Measurements from ENCODE around the gene MEIOB. TPM values are rescaled to one million over a fixed set of nuclear protein-coding genes. Genes with fewer than 3 reads are reported as not detected.

MEIOB gene
- total RNA-seq, 6 experiments from 2014 or later: 0.39 to 0.40 TPM; not detected in 4

DNA sequence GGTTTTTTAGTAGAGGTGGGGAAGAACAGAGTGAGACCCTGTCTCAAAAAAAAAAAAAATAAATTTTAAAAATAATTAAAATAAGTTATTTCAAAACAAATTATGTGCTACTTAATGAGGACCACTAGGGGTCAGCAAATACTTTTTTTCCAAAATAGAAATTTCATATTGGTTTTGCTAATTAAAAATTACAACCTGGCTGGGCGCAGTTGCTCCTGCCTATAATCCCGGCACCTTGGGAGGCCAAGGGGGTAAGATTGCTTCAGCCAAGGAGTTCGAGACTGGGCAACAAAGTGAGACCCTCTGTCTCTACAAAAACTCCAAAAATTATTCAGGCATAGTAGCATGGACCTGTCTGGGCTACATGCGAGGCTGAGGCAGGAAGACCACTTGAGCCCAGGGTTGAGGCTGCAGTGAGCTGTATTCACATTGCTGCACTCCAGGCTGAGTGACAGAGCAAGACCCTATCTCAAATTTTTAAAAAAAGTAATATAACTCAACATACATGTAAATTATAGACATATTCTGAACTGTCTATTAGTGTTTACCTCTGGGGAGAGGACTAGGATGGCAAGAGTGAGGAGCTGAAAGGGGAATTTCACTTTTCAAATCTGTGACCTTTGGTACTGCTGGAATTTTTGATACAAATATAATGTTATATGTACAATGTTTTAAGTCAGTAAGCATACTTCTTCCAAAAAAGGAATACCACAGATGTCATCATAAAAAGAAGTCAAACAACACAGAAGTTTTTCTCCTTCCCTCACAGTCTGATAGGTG, 8.1 kb downstream of the MEIOB start:
- no peak for DNase-seq
- H3K4me1 ChIP-seq: no peaks in the 10 kb centered on the region
- intact Hi-C loops (cut with DNase I): loop anchor here in 1 of 2 donors (5.0 kb wide), 1 partner anchor 68 kb away; no protein-coding TSS in a partner anchor

GRCh38 chr16:1862394-1862793, 9.6 kb downstream of the MEIOB start:
- H3K4me1 ChIP-seq: no peaks in the 10 kb centered on the region
- H3K36me3 ChIP-seq: no peaks in the 10 kb centered on the region
- no peak for TF ChIP-seq CTCF (IDR thresholded peaks at IDR 0.05)
- TF ChIP-seq POLR2A (IDR thresholded peaks at IDR 0.05): no peak
- H3K27ac ChIP-seq: no peak overlapping the region
- no peak for ATAC-seq
- DNase-seq: no peak
- H3K27me3 ChIP-seq: no peaks in the 10 kb centered on the region
- intact Hi-C loops (cut with DNase I): loop anchor here in 1 of 2 donors (5.0 kb wide), 1 partner anchor 70 kb away; no protein-coding TSS in a partner anchor
- WGBS (ENCODE audit: insufficient coverage, low coverage, low lambda C conversion rate, missing lambda C conversion rate): 74% methylated on average over 5 of the region's 9 CpGs
- no peaks in the 10 kb centered on the region for H3K9me3 ChIP-seq
- H3K4me3 ChIP-seq: no peak overlapping the region

More for the DNA sequence above, 8.1 kb downstream of the MEIOB start:
- no peaks in the 10 kb centered on the region for H3K36me3 ChIP-seq
- TF ChIP-seq CTCF (IDR thresholded peaks at IDR 0.05): peak; percentile 50 to 73 (median 66)
- no peak for TF ChIP-seq POLR2A (IDR thresholded peaks at IDR 0.05)
- peak; percentile 31 to 62 (median 58) for ATAC-seq
- H3K27me3 ChIP-seq: no peaks in the 10 kb centered on the region
- 7% methylated on average over 4 of the region's 4 CpGs for WGBS (ENCODE audit: insufficient coverage, low coverage, low lambda C conversion rate, missing lambda C conversion rate)
- H3K27ac ChIP-seq: no peak overlapping the region
- no peak overlapping the region for H3K4me3 ChIP-seq
- no peaks in the 10 kb centered on the region for H3K9me3 ChIP-seq

DNA sequence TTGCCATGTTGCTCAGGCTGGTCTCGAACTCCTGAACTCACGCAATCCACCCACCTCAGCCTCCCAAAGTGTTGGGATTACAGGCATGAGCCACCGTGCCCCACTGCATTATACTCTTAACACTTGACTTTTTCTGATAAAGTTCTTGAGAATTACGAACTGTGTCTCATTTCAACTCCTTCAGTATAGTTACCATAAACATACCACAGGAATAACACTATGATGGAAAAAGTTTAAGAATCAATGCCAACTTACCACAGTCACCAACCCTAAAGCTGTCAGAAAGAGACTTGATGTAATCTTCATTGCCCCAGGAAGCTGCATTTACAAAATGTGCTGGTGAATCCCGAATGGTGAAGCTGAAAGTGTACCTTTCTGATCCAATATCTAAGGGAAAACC, 10.2 kb downstream of the MEIOB start:
- no peak for ATAC-seq
- Histone ChIP-seq H3K36me3 (no peaks in the 10 kb centered on the region), H3K4me3 (no peak overlapping the region), H3K27ac (no peak overlapping the region), H3K9me3 (no peaks in the 10 kb centered on the region), H3K27me3 (no peaks in the 10 kb centered on the region), H3K4me1 (no peaks in the 10 kb centered on the region)
- WGBS (ENCODE audit: insufficient coverage, low coverage, low lambda C conversion rate, missing lambda C conversion rate): 76% methylated on average over 4 of the region's 5 CpGs
- TF ChIP-seq CTCF (IDR thresholded peaks at IDR 0.05) (no peak), POLR2A (IDR thresholded peaks at IDR 0.05) (no peak)
- DNase-seq: no peak
- intact Hi-C loops (cut with DNase I): loop anchor here in 1 of 2 donors (5.0 kb wide), 1 partner anchor 71 kb away; no protein-coding TSS in a partner anchor

- no peak for DNase-seq
- H3K4me1 ChIP-seq: no peaks in the 10 kb centered on the region
- ATAC-seq: no peak
- no peaks in the 10 kb centered on the region for H3K27me3 ChIP-seq
- no peaks in the 10 kb centered on the region for H3K9me3 ChIP-seq
- no peak for TF ChIP-seq POLR2A (IDR thresholded peaks at IDR 0.05)
- no peak for TF ChIP-seq CTCF (IDR thresholded peaks at IDR 0.05)
- no peaks in the 10 kb centered on the region for H3K36me3 ChIP-seq
- 64% methylated on average over 4 of the region's 8 CpGs for WGBS (ENCODE audit: insufficient coverage, low coverage, low lambda C conversion rate, missing lambda C conversion rate)
- H3K4me3 ChIP-seq: no peak overlapping the region
- intact Hi-C loops (cut with DNase I): loop anchor here (5.0 kb wide), 1 partner anchor 73 kb away; no protein-coding TSS in a partner anchor
- no peak overlapping the region for H3K27ac ChIP-seq
Measured at GRCh38 chr16:1859650-1860049, 12.3 kb downstream of the MEIOB start.

All from right lobe of liver (tissue), 6 donors.